OCI-M2 (cell line): ENCODE data around the gene MAST2.
"Not testable (repeated sequence)": the region's sequence is repeated elsewhere in the genome, so short reads cannot be mapped to it uniquely, and the experiment has no call there.

Experiments used
- DNase-seq: peaks from one replicate; lab custom pipeline; 2025; ENCODE audit not compliant: unreplicated experiment; lab: John Stamatoyannopoulos, UW

MAST2 gene

GRCh38 chr1:45930258-45931150 is 127.1 kb downstream of the MAST2 start:
- no peak for DNase-seq

- not testable (repeated sequence) for DNase-seq
These were observed 128.8 kb downstream of the MAST2 start for GRCh38 chr1:45932205-45932604.

GRCh38 chr1:45934947-45935346 is 131.5 kb downstream of the MAST2 start:
- no peak for DNase-seq

- no peak for DNase-seq
These were observed 134.6 kb downstream of the MAST2 start for GRCh38 chr1:45938029-45938428.

- DNase-seq = no peak
These were observed 139.0 kb downstream of the MAST2 start for GRCh38 chr1:45942411-45942810.

GRCh38 chr1:45943185-45943584 is 139.8 kb downstream of the MAST2 start:
- no peak for DNase-seq

GRCh38 chr1:45945426-45945825 is 142.0 kb downstream of the MAST2 start:
- DNase-seq = no peak

- not testable (repeated sequence) for DNase-seq
These were observed 146.1 kb downstream of the MAST2 start for GRCh38 chr1:45949462-45949861.

- DNase-seq = no peak
These were observed 148.7 kb downstream of the MAST2 start for GRCh38 chr1:45952072-45952471.

- DNase-seq = no peak
These were observed 150.8 kb downstream of the MAST2 start for GRCh38 chr1:45953934-45954847.

- no peak for DNase-seq
These were observed 154.3 kb downstream of the MAST2 start for GRCh38 chr1:45957684-45958083.

- DNase-seq = no peak
These were observed 154.9 kb downstream of the MAST2 start for GRCh38 chr1:45958317-45958716.

GRCh38 chr1:45960930-45961715 is 157.7 kb downstream of the MAST2 start:
- no peak for DNase-seq

- not testable (repeated sequence) for DNase-seq
These were observed 158.5 kb downstream of the MAST2 start for GRCh38 chr1:45961936-45962335.

- DNase-seq = no peak
These were observed 165.7 kb downstream of the MAST2 start for GRCh38 chr1:45968941-45969666.

- no peak for DNase-seq
These were observed 166.5 kb downstream of the MAST2 start for GRCh38 chr1:45969866-45970265.

GRCh38 chr1:45971335-45971734 is 167.9 kb downstream of the MAST2 start:
- no peak for DNase-seq

GRCh38 chr1:45971922-45972531 is 168.6 kb downstream of the MAST2 start:
- DNase-seq = no peak

GRCh38 chr1:45972621-45973020 is 169.2 kb downstream of the MAST2 start:
- DNase-seq = no peak

- DNase-seq = no peak
These were observed 169.7 kb downstream of the MAST2 start for GRCh38 chr1:45973121-45973520.
